ENCODE data around the gene FAM185A. TPM values are rescaled to one million over a fixed set of nuclear protein-coding genes. Genes with fewer than 3 reads are reported as not detected.

Gene FAM185A
- total RNA-seq, 1 donor from 2014 or later = 8.7 TPM

GRCh38 chr7:102823390-102824119, 74.8 kb downstream of the FAM185A start:
- Mint-ChIP-seq H3K36me3 (peaks cover 19% of the 10 kb centered on the region), H3K4me3 (no peak overlapping the region)

GRCh38 chr7:102828286-102828685, 79.5 kb downstream of the FAM185A start:
- Mint-ChIP-seq H3K36me3 (peaks cover 28% of the 10 kb centered on the region), H3K27ac (no peak overlapping the region), H3K4me3 (no peak overlapping the region), H3K27me3 (no peaks in the 10 kb centered on the region), H3K4me1 (ENCODE audit: unreplicated experiment) (peaks cover 16% of the 10 kb centered on the region), H3K9me3 (no peaks in the 10 kb centered on the region)
- no peak for TF ChIP-seq CTCF (conservative IDR thresholded peaks at IDR 0.05)
- no peak for DNase-seq (ENCODE audit: extremely low spot score, unreplicated experiment)

More at GRCh38 chr7:102823390-102824119, 74.8 kb downstream of the FAM185A start:
- Mint-ChIP-seq H3K4me1 (ENCODE audit: unreplicated experiment) (peaks cover 9% of the 10 kb centered on the region), H3K27ac (no peak overlapping the region), H3K9me3 (no peaks in the 10 kb centered on the region), H3K27me3 (no peaks in the 10 kb centered on the region)
- no peak for TF ChIP-seq CTCF (conservative IDR thresholded peaks at IDR 0.05)
- no peak for DNase-seq (ENCODE audit: extremely low spot score, unreplicated experiment)

GRCh38 chr7:102829075-102829474, 80.3 kb downstream of the FAM185A start:
- DNase-seq (ENCODE audit: extremely low spot score, unreplicated experiment) = no peak
- Mint-ChIP-seq H3K4me1 (ENCODE audit: unreplicated experiment) (peaks cover 11% of the 10 kb centered on the region), H3K36me3 (peaks cover 23% of the 10 kb centered on the region), H3K27ac (no peak overlapping the region), H3K9me3 (no peaks in the 10 kb centered on the region), H3K4me3 (no peak overlapping the region), H3K27me3 (no peaks in the 10 kb centered on the region)
- no peak for TF ChIP-seq CTCF (conservative IDR thresholded peaks at IDR 0.05)

GRCh38 chr7:102830197-102830596, 81.4 kb downstream of the FAM185A start:
- DNase-seq (ENCODE audit: extremely low spot score, unreplicated experiment) = no peak
- Mint-ChIP-seq H3K9me3 (no peaks in the 10 kb centered on the region), H3K4me3 (no peak overlapping the region), H3K27me3 (no peaks in the 10 kb centered on the region), H3K27ac (no peak overlapping the region), H3K36me3 (peaks cover 23% of the 10 kb centered on the region), H3K4me1 (ENCODE audit: unreplicated experiment) (peaks cover 15% of the 10 kb centered on the region)
- no peak for TF ChIP-seq CTCF (conservative IDR thresholded peaks at IDR 0.05)

- Mint-ChIP-seq H3K36me3 (peaks cover 28% of the 10 kb centered on the region), H3K4me1 (ENCODE audit: unreplicated experiment) (peaks cover 24% of the 10 kb centered on the region), H3K9me3 (peaks cover 4% of the 10 kb centered on the region), H3K27ac (no peak overlapping the region), H3K4me3 (no peak overlapping the region), H3K27me3 (no peaks in the 10 kb centered on the region)
- TF ChIP-seq CTCF (conservative IDR thresholded peaks at IDR 0.05) = no peak
- no peak for DNase-seq (ENCODE audit: extremely low spot score, unreplicated experiment)
Observed at GRCh38 chr7:102832674-102833073, 83.9 kb downstream of the FAM185A start.

Data from type B pancreatic cell (in vitro differentiated cells).